CD14-positive monocyte (primary cell): ENCODE measurements around the gene ATPAF2. TPM values are rescaled to one million over a fixed set of nuclear protein-coding genes. Genes with fewer than 3 reads are reported as not detected.
A peak's percentile ranks its signal among the peaks of the same experiment; 100 is the strongest.

Source experiments
- DNase-seq, 3 donors: peaks; one replicate each; pipeline ENCODE4 v3.0.0-alpha.2; 2011 to 2022
- H2AFZ ChIP-seq: 2 replicates; pipeline ENCODE4 v1.6.0; 2012; ENCODE audit warnings: mild to moderate bottlenecking, low read depth, low read length, inconsistent platforms; ENCODE audit not compliant: insufficient read depth, poor library complexity, severe bottlenecking
- H3K27ac ChIP-seq, 2 donors: 1 replicate in 1 of 2; 2 replicates in 1 of 2; pipeline ENCODE4 v1.5.1; 2012 to 2013; ENCODE audit warnings: low read length in 2 of 2, control low read depth in 1 of 2, inconsistent platforms in 1 of 2, low read depth in 1 of 2, mild to moderate bottlenecking in 1 of 2
- H3K27me3 ChIP-seq, 2 donors: one replicate each; pipeline versions ENCODE4 v1.6.0 to v1.6.1; 2011 to 2013; ENCODE audit warnings: low read length in 2 of 2; ENCODE audit not compliant: control insufficient read depth in 2 of 2, insufficient read depth in 2 of 2
- H3K36me3 ChIP-seq, 2 donors: replicated peaks in 1 of 2; 1 replicate in 1 of 2; 2 replicates in 1 of 2; pipeline versions ENCODE4 v1.5.1 to v1.6.1; 2012 to 2013; ENCODE audit warnings: low read length in 2 of 2, control low read depth in 1 of 2, inconsistent platforms in 1 of 2, mild to moderate bottlenecking in 1 of 2; ENCODE audit not compliant: insufficient read depth in 2 of 2, control insufficient read depth in 1 of 2
- H3K4me1 ChIP-seq, 2 donors: 1 replicate in 1 of 2; 2 replicates in 1 of 2; pipeline versions ENCODE4 v1.5.1 to v1.6.1; 2012 to 2013; ENCODE audit warnings: low read length in 2 of 2, control low read depth in 1 of 2, inconsistent platforms in 1 of 2, mild to moderate bottlenecking in 1 of 2, moderate library complexity in 1 of 2; ENCODE audit not compliant: insufficient read depth in 2 of 2, control insufficient read depth in 1 of 2
- H3K4me2 ChIP-seq: replicated peaks from 2 replicates; pipeline ENCODE3; 2012; ENCODE audit warnings: low read length, moderate library complexity, mild to moderate bottlenecking; ENCODE audit not compliant: poor library complexity, severe bottlenecking; ENCODE audit errors: extremely low read depth
- H3K4me3 ChIP-seq, 3 experiments: fragments of 200-600 bp in 1 of 3; sonication (generic) in 1 of 3; replicated peaks in 1 of 3; 1 replicate in 2 of 3; 2 replicates in 1 of 3; pipeline ENCODE4 v1.5.1; 2011 to 2013; ENCODE audit warnings: low read length in 3 of 3, mild to moderate bottlenecking in 3 of 3, control low read depth in 2 of 3, low read depth in 2 of 3, inconsistent platforms in 1 of 3, moderate library complexity in 1 of 3
- H3K79me2 ChIP-seq: 2 replicates; pipeline ENCODE4 v1.6.0; 2012; ENCODE audit warnings: mild to moderate bottlenecking, control low read depth, inconsistent platforms, low read length, moderate library complexity; ENCODE audit not compliant: insufficient read depth
- H3K9ac ChIP-seq: 2 replicates; pipeline ENCODE4 v1.6.0; 2017; ENCODE audit warnings: low read length, mild to moderate bottlenecking; ENCODE audit not compliant: insufficient read depth, poor library complexity, severe bottlenecking
- H3K9me3 ChIP-seq, 2 donors: replicated peaks in 1 of 2; 1 replicate in 1 of 2; 2 replicates in 1 of 2; pipeline versions ENCODE4 v1.5.1 to v1.6.1; 2012 to 2013; ENCODE audit warnings: low read length in 2 of 2, control low read depth in 1 of 2; ENCODE audit not compliant: control insufficient read depth in 1 of 2, insufficient read depth in 1 of 2
- H4K20me1 ChIP-seq: 2 replicates; pipeline ENCODE4 v1.6.0; 2012; ENCODE audit warnings: mild to moderate bottlenecking, low read length, control low read depth, moderate library complexity; ENCODE audit not compliant: insufficient read depth
- H3K27ac Mint-ChIP-seq, 7 donors: one replicate each; pipeline ENCODE4 v1.8.0; 2020; ENCODE audit warnings: mild to moderate bottlenecking in 7 of 7, mixed read lengths in 7 of 7, moderate library complexity in 6 of 7, inconsistent platforms in 2 of 7
- H3K27me3 Mint-ChIP-seq, 3 donors: one replicate each; pipeline ENCODE4 v1.8.0; 2021 to 2022; ENCODE audit warnings: low read depth in 3 of 3, mild to moderate bottlenecking in 3 of 3, mixed read lengths in 3 of 3, moderate library complexity in 3 of 3, inconsistent platforms in 1 of 3
- H3K36me3 Mint-ChIP-seq, 2 donors: one replicate each; pipeline ENCODE4 v1.8.0; 2020; ENCODE audit warnings: mixed read lengths in 2 of 2, inconsistent platforms in 1 of 2, mild to moderate bottlenecking in 1 of 2
- H3K4me1 Mint-ChIP-seq: one replicate; pipeline ENCODE4 v1.8.0; 2020; ENCODE audit warnings: mild to moderate bottlenecking, mixed read lengths
- H3K4me3 Mint-ChIP-seq, 2 donors: one replicate each; pipeline ENCODE4 v1.8.0; 2020; ENCODE audit warnings: mild to moderate bottlenecking in 2 of 2, mixed read lengths in 2 of 2, moderate library complexity in 1 of 2
- H3K9me3 Mint-ChIP-seq, 7 donors: one replicate each; pipeline ENCODE4 v1.8.0; 2020 to 2022; ENCODE audit warnings: mixed read lengths in 7 of 7, mild to moderate bottlenecking in 6 of 7, moderate library complexity in 6 of 7, inconsistent platforms in 2 of 7
- WGBS: methylation state at CpG from one replicate; pipeline ENCODE4 v1.1.5; 2013; ENCODE audit warnings: missing lambda C conversion rate; ENCODE audit not compliant: insufficient coverage; 5-methylcytosine and 5-hydroxymethylcytosine counted together
- intact Hi-C, 2 donors: fragments of 100-400 bp; cut with micrococcal nuclease; formaldehyde crosslinking; loops; one replicate each; pipeline versions ENCODE4 v1.15.0 to v1.15.1; 2023
- polyA plus RNA-seq, 3 donors: library from polyadenylated mRNA; depleted of rRNA in 1 of 3; unstranded in 2 of 3; stranded (reverse) in 1 of 3; fragments of 300-500 nt in 2 of 3; fragments of >200 nt in 1 of 3; fragmentation: Illumina TruSeq in 2 of 3; gene quantifications; 1 replicate in 2 of 3; 2 replicates in 1 of 3; pipeline ENCODE4 v1.2.3, GENCODE V29; 2012 to 2021
- TF ChIP-seq, protein P1 (sequence below): fragments of 200-600 bp; IDR thresholded peaks from one replicate; pipeline ENCODE4 v1.8.0; 2022; ENCODE audit warnings: antibody characterized with exemption, mild to moderate bottlenecking

ATPAF2 gene
- polyA plus RNA-seq, 3 donors: 41.3 to 50.8 (median 44.9) TPM

GRCh38 chr17:17989618-17990017, 49.4 kb downstream of the ATPAF2 start:
- Histone ChIP-seq H3K9me3 (no peaks in the 10 kb centered on the region), H3K4me1 (no peaks in the 10 kb centered on the region), H4K20me1 (no peaks in the 10 kb centered on the region), H3K27ac (no peak overlapping the region), H3K4me2 (no peak overlapping the region), H2AFZ (no peak overlapping the region), H3K79me2 (no peaks in the 10 kb centered on the region), H3K36me3 (no peaks in the 10 kb centered on the region), H3K27me3 (no peaks in the 10 kb centered on the region), H3K4me3 (no peak overlapping the region), H3K9ac (no peak overlapping the region)
- TF ChIP-seq, protein P1, sequence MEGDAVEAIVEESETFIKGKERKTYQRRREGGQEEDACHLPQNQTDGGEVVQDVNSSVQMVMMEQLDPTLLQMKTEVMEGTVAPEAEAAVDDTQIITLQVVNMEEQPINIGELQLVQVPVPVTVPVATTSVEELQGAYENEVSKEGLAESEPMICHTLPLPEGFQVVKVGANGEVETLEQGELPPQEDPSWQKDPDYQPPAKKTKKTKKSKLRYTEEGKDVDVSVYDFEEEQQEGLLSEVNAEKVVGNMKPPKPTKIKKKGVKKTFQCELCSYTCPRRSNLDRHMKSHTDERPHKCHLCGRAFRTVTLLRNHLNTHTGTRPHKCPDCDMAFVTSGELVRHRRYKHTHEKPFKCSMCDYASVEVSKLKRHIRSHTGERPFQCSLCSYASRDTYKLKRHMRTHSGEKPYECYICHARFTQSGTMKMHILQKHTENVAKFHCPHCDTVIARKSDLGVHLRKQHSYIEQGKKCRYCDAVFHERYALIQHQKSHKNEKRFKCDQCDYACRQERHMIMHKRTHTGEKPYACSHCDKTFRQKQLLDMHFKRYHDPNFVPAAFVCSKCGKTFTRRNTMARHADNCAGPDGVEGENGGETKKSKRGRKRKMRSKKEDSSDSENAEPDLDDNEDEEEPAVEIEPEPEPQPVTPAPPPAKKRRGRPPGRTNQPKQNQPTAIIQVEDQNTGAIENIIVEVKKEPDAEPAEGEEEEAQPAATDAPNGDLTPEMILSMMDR: no peak
- peak overlapping the region in 1 of 7 donors; percentile 36 for H3K27ac Mint-ChIP-seq
- intact Hi-C loops: loop anchor here in 1 of 2 donors (5.0 kb wide), 1 partner anchor 38 kb away; no protein-coding TSS in a partner anchor
- peaks cover 0 to 2% (median 0%) of the 10 kb centered on the region in 7 donors for H3K9me3 Mint-ChIP-seq
- peaks cover 0 to 7% (median 3%) of the 10 kb centered on the region in 3 donors for H3K27me3 Mint-ChIP-seq
- H3K4me3 Mint-ChIP-seq: no peak overlapping the region
- H3K4me1 Mint-ChIP-seq: peaks cover 3% of the 10 kb centered on the region
- WGBS: 96% methylated on average over 10 of the region's 10 CpGs
- H3K36me3 Mint-ChIP-seq: no peaks in the 10 kb centered on the region
- no peak for DNase-seq

DNA sequence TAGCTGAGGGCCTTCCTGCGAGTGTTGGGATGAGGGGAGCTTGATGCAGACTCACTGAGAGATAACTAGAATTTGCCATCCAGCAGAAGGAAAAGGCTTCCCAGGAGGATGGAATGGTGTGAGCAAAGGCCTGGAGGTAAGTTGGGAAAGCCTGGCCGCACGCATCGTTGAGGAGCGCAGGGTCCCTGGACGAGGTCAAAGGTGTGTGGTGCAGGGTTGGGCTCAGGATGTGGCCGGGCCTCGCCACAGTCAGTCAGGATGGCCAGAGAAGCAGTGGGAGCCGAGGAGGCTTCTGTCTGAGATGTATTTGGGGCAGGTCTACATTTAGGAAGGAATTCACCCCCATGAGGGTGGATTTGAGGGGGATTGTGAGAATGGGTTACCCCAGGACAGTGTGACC, 49.9 kb downstream of the ATPAF2 start:
- no peaks in the 10 kb centered on the region for H3K36me3 ChIP-seq
- Mint-ChIP-seq H3K27me3 (peaks cover 0 to 7% (median 3%) of the 10 kb centered on the region in 3 donors), H3K36me3 (no peaks in the 10 kb centered on the region), H3K27ac (peak overlapping the region in 1 of 7 donors; percentile 57), H3K4me3 (no peak overlapping the region), H3K9me3 (peaks cover 0 to 2% (median 0%) of the 10 kb centered on the region in 7 donors), H3K4me1 (no peaks in the 10 kb centered on the region)
- no peaks in the 10 kb centered on the region for H3K9me3 ChIP-seq
- H3K79me2 ChIP-seq: no peaks in the 10 kb centered on the region
- H3K9ac ChIP-seq: no peak overlapping the region
- no peaks in the 10 kb centered on the region for H3K4me1 ChIP-seq
- TF ChIP-seq, protein P1: no peak
- no peak overlapping the region for H3K27ac ChIP-seq
- H3K4me3 ChIP-seq: no peak overlapping the region
- no peaks in the 10 kb centered on the region for H4K20me1 ChIP-seq
- H2AFZ ChIP-seq: no peak overlapping the region
- H3K4me2 ChIP-seq: no peak overlapping the region
- DNase-seq: no peak
- intact Hi-C loops: no loop called here
- H3K27me3 ChIP-seq: no peaks in the 10 kb centered on the region
- WGBS: 98% methylated on average over 9 of the region's 9 CpGs
